Panc1 (cell line): ENCODE results near the gene RUNX1. TPM values are rescaled to one million over a fixed set of nuclear protein-coding genes. Genes with fewer than 3 reads are reported as not detected.

Experiments used
- ATAC-seq: fragments of 200-7000 bp; cut with Tn5 transposase; 2 replicates; pipeline ENCODE4 v1.9.1; 2020; ENCODE audit warnings: mild to moderate bottlenecking, moderate library complexity
- BruUV-seq: library from RNA; stranded (reverse); fragments of 400-500 nt; replicated peaks from 2 replicates; lab custom pipeline; 2021; lab: Mats Ljungman, UMichigan
- CTCF ChIA-PET: fragments of 300-600 bp; sonication (Branson Sonifier 250); formaldehyde crosslinking; loops from one replicate; lab custom pipeline; 2022; ENCODE audit warnings: antibody characterized with exemption; lab: Charles Lee
- POLR2A ChIA-PET: fragments of 300-600 bp; sonication (Branson Sonifier 250); formaldehyde crosslinking; loops from one replicate; lab custom pipeline; 2022; ENCODE audit warnings: antibody characterized with exemption; lab: Charles Lee
- DNase-seq: peaks from one replicate; pipeline ENCODE4 v3.0.0-alpha.2; 2010; ENCODE audit warnings: low read depth, low spot score
- H3K27ac ChIP-seq: 2 replicates; pipeline ENCODE4 v1.5.1; 2011; ENCODE audit warnings: mild to moderate bottlenecking, low read length, inconsistent platforms
- H3K27me3 ChIP-seq: fragments of 200-500 bp; sonication (Bioruptor generic); 2 replicates; pipeline ENCODE4 v1.6.0; 2014; ENCODE audit warnings: low read length, inconsistent platforms; ENCODE audit not compliant: control insufficient read depth, insufficient read depth
- H3K36me3 ChIP-seq: fragments of 200-500 bp; sonication (Bioruptor generic); 2 replicates; pipeline ENCODE4 v1.5.1; 2014; ENCODE audit warnings: inconsistent platforms, mild to moderate bottlenecking, low read length, moderate library complexity; ENCODE audit not compliant: control insufficient read depth, insufficient read depth
- H3K4me1 ChIP-seq: 2 replicates; pipeline ENCODE4 v1.5.1; 2011; ENCODE audit warnings: inconsistent platforms, mild to moderate bottlenecking, low read length, moderate library complexity; ENCODE audit not compliant: control insufficient read depth, insufficient read depth
- H3K4me3 ChIP-seq, 2 experiments: 2 replicates each; pipeline ENCODE4 v1.5.1; 2011 to 2012; ENCODE audit warnings: low read depth in 2 of 2, low read length in 2 of 2, mild to moderate bottlenecking in 2 of 2, inconsistent platforms in 1 of 2, moderate library complexity in 1 of 2
- H3K9me3 ChIP-seq: fragments of 200-500 bp; sonication (Bioruptor generic); 2 replicates; pipeline ENCODE4 v1.5.1; 2014; ENCODE audit warnings: low read depth, mild to moderate bottlenecking, inconsistent platforms, low read length, moderate library complexity; ENCODE audit not compliant: control insufficient read depth, insufficient read depth
- CTCF ChIP-seq: fragments of 450-650 bp; IDR thresholded peaks from 2 replicates; pipeline ENCODE4 v1.5.1; 2017; ENCODE audit warnings: mild to moderate bottlenecking
- POLR2AphosphoS5 ChIP-seq: IDR thresholded peaks from 2 replicates; pipeline ENCODE4 v1.6.1; 2012; ENCODE audit warnings: mild to moderate bottlenecking, low read depth, low read length, moderate library complexity
- REST ChIP-seq, 2 experiments: IDR thresholded peaks; 2 replicates each; pipeline ENCODE4 v1.6.1; 2011 to 2012; ENCODE audit warnings: low read depth in 2 of 2, control low read depth in 1 of 2, low read length in 1 of 2, mild to moderate bottlenecking in 1 of 2, moderate library complexity in 1 of 2; ENCODE audit not compliant: insufficient read depth in 1 of 2
- SIN3A ChIP-seq: IDR thresholded peaks from 2 replicates; pipeline ENCODE4 v1.6.1; 2012; ENCODE audit warnings: low read depth, mild to moderate bottlenecking, low read length, moderate library complexity, borderline replicate concordance; ENCODE audit not compliant: insufficient read depth
- TCF7L2 ChIP-seq: IDR thresholded peaks from 2 replicates; pipeline ENCODE4 v1.6.1; 2011; ENCODE audit warnings: mild to moderate bottlenecking, low read depth, low read length, inconsistent platforms
- in situ Hi-C: cut with HindIII; loops from 2 replicates; pipeline ENCODE4 v1.10.0; 2016; ENCODE audit warnings: low sequenced_read_pairs, low pct_unique_long_range_greater_than_20kb
- intact Hi-C: fragments of 100-400 bp; cut with micrococcal nuclease; formaldehyde crosslinking; loops from one replicate; pipeline ENCODE4 v1.10.0; 2022; ENCODE audit not compliant: unreplicated experiment
- total RNA-seq: library from RNA; stranded (reverse); gene quantifications from one replicate; pipeline ENCODE4 v1.2.1, GENCODE V29; 2021; ENCODE audit not compliant: unreplicated experiment

RUNX1 gene
- total RNA-seq, 1 experiment from 2014 or later = 22.4 TPM

- no peak overlapping the region for H3K4me3 ChIP-seq
- no TSS peak for BruUV-seq
- CTCF ChIA-PET = no interaction called here
These were observed 23.9 kb upstream of the RUNX1 start for GRCh38 chr21:35072960-35073359.

GRCh38 chr21:35072557-35072956 lies 23.5 kb upstream of the RUNX1 start:
- H3K4me1 ChIP-seq = no peaks in the 10 kb centered on the region
- intact Hi-C loops = no loop called here
- H3K36me3 ChIP-seq = no peaks in the 10 kb centered on the region
- CTCF ChIA-PET = no interaction called here
- no peak for TF ChIP-seq POLR2AphosphoS5
- no peak for TF ChIP-seq REST (IDR thresholded peaks at IDR 0.05; ENCODE audit: insufficient read depth in 1 of 2, low read depth in 2 of 2, low read length in 1 of 2)
- DNase-seq (no peak), ATAC-seq (no peak)
- no peak overlapping the region for H3K4me3 ChIP-seq
- no peak overlapping the region for H3K27ac ChIP-seq
- H3K27me3 ChIP-seq = no peaks in the 10 kb centered on the region
- in situ Hi-C loops = no loop called here
- POLR2A ChIA-PET = no interaction called here
- H3K9me3 ChIP-seq = no peaks in the 10 kb centered on the region
- no TSS peak for BruUV-seq

More at GRCh38 chr21:35072960-35073359, 23.9 kb upstream of the RUNX1 start:
- TF ChIP-seq SIN3A (no peak), CTCF (no peak), REST (IDR thresholded peaks at IDR 0.05; ENCODE audit: insufficient read depth in 1 of 2, low read depth in 2 of 2, low read length in 1 of 2) (no peak), POLR2AphosphoS5 (no peak), TCF7L2 (no peak)
- no peak for DNase-seq
- no peaks in the 10 kb centered on the region for H3K36me3 ChIP-seq
- intact Hi-C loops = no loop called here
- no peaks in the 10 kb centered on the region for H3K9me3 ChIP-seq
- POLR2A ChIA-PET = interaction anchor here (0.5 kb wide), 1 partner anchor 208 kb away, joined by 4 read pairs; no protein-coding TSS in a partner anchor
- in situ Hi-C loops = no loop called here
- no peaks in the 10 kb centered on the region for H3K4me1 ChIP-seq
- H3K27ac ChIP-seq = no peak overlapping the region
- no peak for ATAC-seq
- no peaks in the 10 kb centered on the region for H3K27me3 ChIP-seq
